ENCODE measurements around the gene NCOA1. TPM values are rescaled to one million over a fixed set of nuclear protein-coding genes. Genes with fewer than 3 reads are reported as not detected.

Gene NCOA1
- total and polyA plus RNA-seq, 2 of the 4 experiments (the other 2 are of a cell fraction), result 6.7 to 11.3 TPM

GRCh38 chr2:24510771-24511170, 19.7 kb downstream of the NCOA1 start:
- H3K27ac ChIP-seq (ENCODE audit: insufficient read depth, low read length), result no peak overlapping the region
- H2AK9ac ChIP-seq (replicated peaks; ENCODE audit: low read depth, low read length, poor library complexity), result no peak overlapping the region
- dilution Hi-C loops (cut with HindIII; ENCODE audit: low sequenced_read_pairs, unreplicated experiment), result no loop called here
- H2BK15ac ChIP-seq (ENCODE audit: low read depth, low read length), result no peak overlapping the region
- H3K56ac ChIP-seq (ENCODE audit: extremely low read depth, insufficient read depth, low read length), result no peak overlapping the region
- no CpG with 5 or more reads among the region's 1 CpG for WGBS, 2 experiments (ENCODE audit: extremely low coverage in 2 of 2, insufficient read length in 1 of 2)
- no peak overlapping the region for H4K91ac ChIP-seq (ENCODE audit: insufficient read depth, low read depth, low read length)
- peaks cover 13 to 16% of the 10 kb centered on the region in 2 experiments; a peak in 3 of 4 replicates for H3K79me1 ChIP-seq (ENCODE audit: low read depth in 1 of 2, low read length in 2 of 2)
- no peak overlapping the region for H3K18ac ChIP-seq (ENCODE audit: low read depth, low read length)
- no peak for TF ChIP-seq CHD1 (IDR thresholded peaks at IDR 0.05; ENCODE audit: low read depth, low read length)
- TF ChIP-seq, protein P1, sequence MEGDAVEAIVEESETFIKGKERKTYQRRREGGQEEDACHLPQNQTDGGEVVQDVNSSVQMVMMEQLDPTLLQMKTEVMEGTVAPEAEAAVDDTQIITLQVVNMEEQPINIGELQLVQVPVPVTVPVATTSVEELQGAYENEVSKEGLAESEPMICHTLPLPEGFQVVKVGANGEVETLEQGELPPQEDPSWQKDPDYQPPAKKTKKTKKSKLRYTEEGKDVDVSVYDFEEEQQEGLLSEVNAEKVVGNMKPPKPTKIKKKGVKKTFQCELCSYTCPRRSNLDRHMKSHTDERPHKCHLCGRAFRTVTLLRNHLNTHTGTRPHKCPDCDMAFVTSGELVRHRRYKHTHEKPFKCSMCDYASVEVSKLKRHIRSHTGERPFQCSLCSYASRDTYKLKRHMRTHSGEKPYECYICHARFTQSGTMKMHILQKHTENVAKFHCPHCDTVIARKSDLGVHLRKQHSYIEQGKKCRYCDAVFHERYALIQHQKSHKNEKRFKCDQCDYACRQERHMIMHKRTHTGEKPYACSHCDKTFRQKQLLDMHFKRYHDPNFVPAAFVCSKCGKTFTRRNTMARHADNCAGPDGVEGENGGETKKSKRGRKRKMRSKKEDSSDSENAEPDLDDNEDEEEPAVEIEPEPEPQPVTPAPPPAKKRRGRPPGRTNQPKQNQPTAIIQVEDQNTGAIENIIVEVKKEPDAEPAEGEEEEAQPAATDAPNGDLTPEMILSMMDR (conservative IDR thresholded peaks at IDR 0.05; ENCODE audit: low read depth, low read length), result no peak
- 0 out of 2 replicates have a peak, but pooled peaks have one; percentile 2 for TF ChIP-seq CEBPB (IDR thresholded peaks at IDR 0.05; ENCODE audit: low read depth, low read length)
- no peak for TF ChIP-seq MXI1 (IDR thresholded peaks at IDR 0.05; ENCODE audit: borderline replicate concordance, low read depth, low read length)
- peaks cover 6% of the 10 kb centered on the region for H3K4me1 ChIP-seq (ENCODE audit: control insufficient read depth, insufficient read depth, low read length)
- no peak overlapping the region for H3K4ac ChIP-seq (ENCODE audit: low read depth, low read length)
- no peaks in the 10 kb centered on the region for H3K9me1 ChIP-seq (ENCODE audit: insufficient read depth, low read length)
- DNase-seq (no peak), ATAC-seq (ENCODE audit: low read depth) (no peak)
- H4K5ac ChIP-seq (ENCODE audit: low read depth, low read length), result no peak overlapping the region
- peaks cover 3% of the 10 kb centered on the region; the same call in 1 of the 2 replicates for H4K20me1 ChIP-seq (ENCODE audit: insufficient read depth, low read length)
- no peak overlapping the region for H2AK5ac ChIP-seq (ENCODE audit: low read depth, low read length)
- BruUV-seq (replicated peaks), result no TSS peak
- no peak overlapping the region for H3K23ac ChIP-seq (ENCODE audit: low read depth, low read length)
- H2BK20ac ChIP-seq (ENCODE audit: low read depth, low read length), result no peak overlapping the region
- H3K9me3 ChIP-seq (ENCODE audit: control insufficient read depth, insufficient read depth, low read length), result no peaks in the 10 kb centered on the region
- H4K8ac ChIP-seq (ENCODE audit: low read depth in 2 of 2, low read length in 2 of 2), result no peak overlapping the region
- no peak overlapping the region for H3K4me2 ChIP-seq (ENCODE audit: low read depth, low read length)
- no peak overlapping the region for H2BK5ac ChIP-seq (ENCODE audit: low read depth, low read length, poor library complexity, severe bottlenecking)
- H3K36me3 ChIP-seq (ENCODE audit: control insufficient read depth, insufficient read depth, low read length), result no peaks in the 10 kb centered on the region
- ChIA-PET CTCF (no interaction called here), POLR2A (ENCODE audit: unreplicated experiment) (no interaction called here)
- no peak overlapping the region for H3K4me3 ChIP-seq (ENCODE audit: insufficient read depth, low read depth, low read length)
- no peak overlapping the region for H3K9ac ChIP-seq (ENCODE audit: low read depth, low read length)
- intact Hi-C loops (cut with micrococcal nuclease), result no loop called here
- no peak overlapping the region for H3K14ac ChIP-seq (replicated peaks; ENCODE audit: low read depth, low read length)
- H3K27me3 ChIP-seq (ENCODE audit: control insufficient read depth, insufficient read depth, low read length), result no peaks in the 10 kb centered on the region
- H2AFZ ChIP-seq (replicated peaks; ENCODE audit: low read length, poor library complexity), result no peak overlapping the region
- in situ Hi-C loops (cut with MboI; ENCODE audit: low sequenced_read_pairs), result no loop called here
- no peak overlapping the region for H2BK120ac ChIP-seq (ENCODE audit: low read depth, low read length)

All from IMR-90 (cell line).